Hepatocyte (in vitro differentiated cells): Measurements from ENCODE around the gene SNRPE.

ENCODE experiments used
- CTCF ChIP-seq: fragments of 200-600 bp; sonication (generic); IDR thresholded peaks from 2 replicates; pipeline ENCODE4 v1.5.1; 2016; ENCODE audit warnings: antibody characterized with exemption, mild to moderate bottlenecking; ENCODE audit not compliant: poor library complexity
- EZH2 ChIP-seq: fragments of 200-600 bp; sonication (generic); IDR thresholded peaks from 2 replicates; pipeline ENCODE4 v1.6.1; 2016; ENCODE audit warnings: antibody characterized with exemption, mild to moderate bottlenecking, borderline replicate concordance

DNA sequence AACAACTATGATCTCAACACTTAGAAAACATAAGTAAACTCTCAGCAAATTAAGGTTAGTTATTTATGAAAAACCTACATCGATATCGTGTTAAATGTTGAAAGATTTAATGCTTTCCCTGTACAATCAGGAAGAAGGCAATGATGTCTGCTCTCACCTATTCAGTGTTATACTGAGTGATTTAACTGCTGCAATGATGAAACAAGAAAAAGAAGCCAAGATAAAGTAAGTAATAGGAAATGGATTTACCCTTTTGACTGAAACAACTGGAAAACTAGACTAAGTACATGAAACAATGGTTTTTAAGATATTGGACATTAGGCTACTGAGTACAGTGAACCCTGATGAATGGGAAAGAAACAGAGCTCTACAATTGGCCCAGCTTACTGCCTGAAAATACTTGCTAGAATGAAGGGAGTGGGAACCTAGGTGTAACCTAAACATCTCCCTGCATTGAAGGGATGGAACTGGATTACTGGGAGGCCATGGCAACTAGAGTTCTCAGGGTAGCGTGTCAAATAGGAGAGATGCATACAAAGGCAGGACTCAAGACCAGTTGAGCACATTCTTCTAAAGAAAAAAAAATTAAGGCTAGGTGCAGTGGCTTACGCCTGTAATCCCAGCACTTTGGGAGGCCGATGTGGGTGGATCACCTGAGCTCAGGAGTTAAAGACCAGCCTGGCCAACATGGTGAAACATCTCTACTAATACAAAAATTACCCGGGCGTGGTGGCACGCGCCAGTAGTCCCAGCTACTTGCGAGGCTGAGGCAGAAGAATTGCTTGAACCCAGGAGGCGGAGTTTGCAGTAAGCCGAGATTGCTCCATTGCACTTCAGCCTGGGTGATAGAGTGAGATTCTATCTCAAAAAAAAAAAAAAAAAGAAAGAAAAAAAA, 37.3 kb downstream of the SNRPE start:
- TF ChIP-seq EZH2 (no peak), CTCF (no peak)
